Central memory CD8-positive, alpha-beta T cell (primary cell): ENCODE results near the gene GALNT11.
A peak's percentile ranks its signal among the peaks of the same experiment; 100 is the strongest.

Experiments
- ATAC-seq: fragments of 150-1000 bp; cut with Tn5 transposase; replicated peaks from 2 replicates; pipeline ENCODE4 v1.10.0; 2022; ENCODE audit warnings: mild to moderate bottlenecking, moderate FRiP score, moderate number of reproducible peaks; ENCODE audit not compliant: poor library complexity, severe bottlenecking; ENCODE audit errors: extremely low read depth
- DNase-seq, 2 donors: peaks; one replicate each; pipeline ENCODE4 v3.0.0; 2021; ENCODE audit warnings: low spot score in 2 of 2
- H3K27ac Mint-ChIP-seq: one replicate; pipeline ENCODE4 v1.8.0; 2022; ENCODE audit warnings: low read depth, mild to moderate bottlenecking, moderate library complexity, mixed read lengths
- H3K27me3 Mint-ChIP-seq: one replicate; pipeline ENCODE4 v1.8.0; 2022; ENCODE audit warnings: mixed read lengths
- H3K36me3 Mint-ChIP-seq: one replicate; pipeline ENCODE4 v1.8.0; 2022; ENCODE audit warnings: mild to moderate bottlenecking, moderate library complexity, mixed read lengths; ENCODE audit not compliant: insufficient read depth
- H3K4me1 Mint-ChIP-seq: one replicate; pipeline ENCODE4 v1.8.0; 2022; ENCODE audit warnings: mixed read lengths
- H3K4me3 Mint-ChIP-seq: one replicate; pipeline ENCODE4 v1.8.0; 2022; ENCODE audit warnings: mild to moderate bottlenecking, moderate library complexity, mixed read lengths
- H3K9me3 Mint-ChIP-seq: one replicate; pipeline ENCODE4 v1.8.0; 2022; ENCODE audit warnings: mixed read lengths

Gene GALNT11

DNA sequence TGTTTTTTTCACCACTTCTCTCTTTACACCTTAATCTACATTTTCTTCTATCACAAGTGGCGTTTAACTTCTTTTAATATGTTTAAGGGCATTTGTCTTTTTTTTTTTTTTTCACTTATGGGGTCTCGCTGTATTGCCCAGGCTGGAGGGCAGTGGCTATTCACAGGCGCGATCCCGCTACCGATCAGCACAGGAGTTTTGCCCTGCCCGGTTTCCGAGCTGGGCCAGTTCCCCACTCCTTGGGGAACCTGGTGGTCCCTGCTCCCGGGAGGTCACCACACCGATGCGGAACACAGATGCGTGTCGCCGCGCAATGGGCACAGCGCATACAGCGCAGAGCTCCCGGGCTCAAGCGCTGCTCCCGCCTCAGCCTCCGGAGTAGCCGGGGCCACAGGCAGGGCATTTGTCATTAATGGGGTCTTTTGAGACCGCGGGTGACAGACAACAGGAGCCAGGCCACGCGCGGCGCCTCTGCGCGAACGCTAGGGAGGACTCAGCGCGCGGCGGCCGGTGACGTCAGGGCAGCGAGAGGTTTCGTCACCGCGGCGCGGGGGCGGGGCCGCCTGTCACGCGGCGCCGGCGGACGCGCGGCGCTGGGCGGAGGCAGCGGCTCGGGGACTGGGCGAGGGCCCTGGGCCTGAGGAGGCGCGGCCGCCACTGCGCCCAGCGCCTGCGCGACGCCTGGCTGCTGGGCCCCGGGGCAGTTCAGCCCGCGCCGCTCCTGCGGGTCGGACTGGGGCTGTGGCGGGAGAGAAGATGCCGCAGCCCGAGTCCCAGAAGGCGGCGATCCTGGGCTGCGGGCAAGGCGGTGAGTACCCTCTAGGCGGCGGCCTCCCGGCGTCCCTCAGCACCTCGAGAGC, at the start of gene GALNT11:
GALNT11 (plus strand) TSS at position 598 of the 860 bp plus-strand sequence. CDS start 68,554 bp downstream, outside the sequence.
- Mint-ChIP-seq H3K27ac (peak within 1 kb of the TSS; percentile 92), H3K9me3 (no peaks in the 10 kb centered on the region), H3K4me3 (peak within 1 kb of the TSS; percentile 84), H3K36me3 (peaks cover 12% of the 10 kb centered on the region), H3K27me3 (no peaks in the 10 kb centered on the region), H3K4me1 (peaks cover 32% of the 10 kb centered on the region)
- ATAC-seq (peak; percentile 86), DNase-seq (peak; percentile 85 to 86)

DNA sequence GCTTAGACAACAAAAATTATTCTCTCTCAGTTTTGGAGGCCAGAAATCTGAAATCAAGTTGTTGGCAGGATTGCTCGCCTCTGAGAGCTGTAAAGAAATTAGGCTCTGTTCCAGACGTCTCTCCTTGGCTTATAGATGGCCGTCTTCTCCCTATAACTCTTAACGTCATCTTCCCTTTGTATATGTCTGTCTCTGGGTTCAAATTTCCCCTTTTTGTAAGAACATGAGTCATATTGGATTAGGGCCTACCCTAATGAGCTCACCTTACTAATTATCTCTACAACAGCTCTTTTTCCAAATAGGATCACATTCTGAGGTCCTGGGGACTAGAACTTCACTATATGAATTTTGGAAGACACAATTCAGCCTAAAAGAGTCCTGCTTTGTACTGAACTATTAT, 46.9 kb upstream of the GALNT11 start:
- Mint-ChIP-seq H3K4me3 (no peak overlapping the region), H3K4me1 (no peaks in the 10 kb centered on the region), H3K27ac (no peak overlapping the region), H3K9me3 (no peaks in the 10 kb centered on the region), H3K27me3 (peaks cover 17% of the 10 kb centered on the region), H3K36me3 (no peaks in the 10 kb centered on the region)
- DNase-seq (no peak), ATAC-seq (no peak)

DNA sequence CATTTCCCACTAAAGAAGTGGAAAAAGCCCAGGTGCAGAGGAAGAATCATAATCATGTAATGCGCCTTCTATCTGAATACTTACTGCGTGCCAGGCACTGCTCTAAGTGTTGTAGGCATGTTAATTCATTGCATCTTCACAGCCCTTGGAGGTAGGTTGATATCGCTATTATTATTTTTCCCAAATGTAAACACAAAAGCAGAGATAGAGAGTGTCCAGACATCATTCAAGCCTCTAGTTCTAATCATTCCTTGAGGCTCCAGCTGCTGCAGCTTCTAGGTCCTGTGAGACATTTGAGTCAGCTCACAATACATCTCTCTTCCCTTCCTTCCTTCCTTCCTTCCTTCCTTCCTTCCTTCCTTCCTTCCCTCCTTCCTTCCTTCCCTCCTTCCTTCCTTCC, 44.3 kb upstream of the GALNT11 start:
- ATAC-seq (no peak), DNase-seq (no peak)
- Mint-ChIP-seq H3K4me3 (no peak overlapping the region), H3K9me3 (no peaks in the 10 kb centered on the region), H3K27ac (no peak overlapping the region), H3K36me3 (no peaks in the 10 kb centered on the region), H3K4me1 (no peaks in the 10 kb centered on the region), H3K27me3 (peaks cover 35% of the 10 kb centered on the region)

DNA sequence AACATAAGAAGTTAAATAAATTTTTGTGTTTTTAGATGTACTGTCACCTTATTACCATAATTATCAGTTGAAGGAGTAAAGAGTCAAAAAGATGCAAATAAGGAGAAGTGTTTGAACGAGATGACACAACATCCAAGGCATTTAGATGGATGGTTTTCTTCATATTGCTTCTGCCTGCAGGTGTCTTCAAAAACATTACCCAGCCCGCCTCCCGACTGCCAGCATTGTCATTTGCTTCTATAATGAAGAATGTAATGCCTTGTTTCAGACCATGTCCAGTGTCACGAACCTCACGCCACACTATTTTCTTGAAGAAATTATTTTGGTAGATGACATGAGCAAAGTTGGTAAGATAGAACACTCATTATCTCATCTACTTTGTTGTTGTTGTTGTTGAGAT, 42.7 kb upstream of the GALNT11 start:
- ATAC-seq: no peak
- H3K27ac Mint-ChIP-seq: no peak overlapping the region
- H3K27me3 Mint-ChIP-seq: peaks cover 35% of the 10 kb centered on the region
- no peak for DNase-seq
- H3K4me3 Mint-ChIP-seq: no peak overlapping the region
- no peaks in the 10 kb centered on the region for H3K36me3 Mint-ChIP-seq
- no peaks in the 10 kb centered on the region for H3K9me3 Mint-ChIP-seq
- no peaks in the 10 kb centered on the region for H3K4me1 Mint-ChIP-seq

DNA sequence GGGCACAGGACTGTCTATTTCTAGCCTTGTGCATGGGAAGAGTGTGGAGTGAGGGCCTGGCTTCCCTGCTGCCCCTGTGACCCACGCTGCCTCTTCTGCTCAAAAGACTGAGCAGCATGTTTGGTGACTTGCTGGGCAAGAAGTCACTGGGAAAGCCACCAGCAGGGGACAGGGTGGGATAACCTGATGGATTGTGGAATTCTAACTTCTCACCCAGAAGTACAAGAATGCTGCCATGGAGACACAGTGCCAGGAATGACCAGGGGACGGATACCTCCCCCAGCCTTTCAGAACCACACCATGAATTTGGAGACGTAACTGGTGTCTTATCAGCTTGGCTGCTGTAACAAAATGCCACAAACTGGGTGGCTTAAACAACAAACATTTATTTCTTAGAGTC, 40.9 kb upstream of the GALNT11 start:
- H3K27ac Mint-ChIP-seq: no peak overlapping the region
- H3K4me1 Mint-ChIP-seq: no peaks in the 10 kb centered on the region
- no peaks in the 10 kb centered on the region for H3K36me3 Mint-ChIP-seq
- no peak overlapping the region for H3K4me3 Mint-ChIP-seq
- ATAC-seq: no peak
- peaks cover 35% of the 10 kb centered on the region for H3K27me3 Mint-ChIP-seq
- H3K9me3 Mint-ChIP-seq: no peaks in the 10 kb centered on the region
- DNase-seq: no peak

DNA sequence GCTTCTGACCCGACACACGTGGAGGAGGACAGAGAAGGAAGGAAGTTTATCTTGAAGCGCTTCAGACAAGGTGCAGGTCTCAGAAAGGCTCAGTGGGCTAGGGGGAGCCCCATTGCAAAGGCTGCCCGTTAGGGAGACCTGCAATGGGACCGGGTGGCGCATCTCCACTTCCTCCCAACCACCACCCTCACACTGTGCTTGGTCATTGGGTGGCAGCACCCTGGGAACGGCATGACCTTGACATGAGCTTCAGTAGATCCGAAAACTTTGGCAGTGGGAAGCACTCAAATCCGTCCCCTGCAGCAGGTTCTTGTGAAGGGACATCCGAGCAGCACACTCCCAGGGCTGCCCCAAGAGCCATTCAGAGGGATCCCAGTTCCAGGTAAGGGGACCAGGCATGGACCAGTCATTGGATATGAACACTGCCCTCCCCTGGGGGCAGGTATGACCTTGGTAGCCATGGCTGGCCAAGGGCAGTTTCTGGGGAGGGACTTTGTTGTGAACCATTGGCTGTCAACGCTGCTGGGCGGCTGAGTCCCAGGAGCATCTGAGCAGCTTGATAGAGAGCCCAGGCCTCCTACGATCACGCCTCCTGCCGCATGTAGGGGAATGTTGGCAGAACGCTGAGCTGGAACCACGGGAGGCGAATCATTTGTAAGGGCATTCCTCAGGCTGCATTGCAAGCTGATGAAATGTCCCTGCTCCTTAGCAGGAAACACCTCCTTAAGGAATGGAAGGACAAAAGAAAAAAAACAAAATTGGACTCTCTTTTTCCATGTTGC, 37.5 kb upstream of the GALNT11 start:
- H3K4me3 Mint-ChIP-seq: no peak overlapping the region
- H3K4me1 Mint-ChIP-seq: no peaks in the 10 kb centered on the region
- H3K27me3 Mint-ChIP-seq: peaks cover 50% of the 10 kb centered on the region
- no peaks in the 10 kb centered on the region for H3K36me3 Mint-ChIP-seq
- H3K9me3 Mint-ChIP-seq: no peaks in the 10 kb centered on the region
- no peak overlapping the region for H3K27ac Mint-ChIP-seq
- no peak for ATAC-seq
- DNase-seq: no peak

DNA sequence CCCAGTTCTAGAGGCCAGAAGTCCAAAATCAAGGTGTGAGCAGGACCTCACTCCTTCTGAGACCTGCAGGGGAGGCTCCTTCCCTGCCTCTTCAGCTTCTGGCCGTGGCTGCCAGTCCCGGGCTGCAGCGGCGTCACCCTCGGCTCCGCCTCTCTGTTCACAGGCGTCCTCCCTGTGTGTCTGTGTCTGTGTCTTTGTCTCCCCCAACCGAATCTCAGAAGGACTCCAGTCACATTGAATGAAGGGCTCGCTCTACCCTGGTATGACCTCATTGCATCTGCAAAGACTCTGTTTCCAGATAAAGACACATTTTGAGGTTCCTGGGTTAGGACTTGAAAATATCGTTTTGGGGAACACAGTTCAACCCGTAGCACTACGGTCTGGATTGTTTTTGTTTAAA, 33.1 kb upstream of the GALNT11 start:
- H3K9me3 Mint-ChIP-seq: no peaks in the 10 kb centered on the region
- peaks cover 4% of the 10 kb centered on the region for H3K36me3 Mint-ChIP-seq
- peaks cover 57% of the 10 kb centered on the region for H3K27me3 Mint-ChIP-seq
- H3K27ac Mint-ChIP-seq: no peak overlapping the region
- ATAC-seq (peak; percentile 86), DNase-seq (peak; percentile 15 to 18)
- no peak overlapping the region for H3K4me3 Mint-ChIP-seq
- H3K4me1 Mint-ChIP-seq: no peaks in the 10 kb centered on the region

DNA sequence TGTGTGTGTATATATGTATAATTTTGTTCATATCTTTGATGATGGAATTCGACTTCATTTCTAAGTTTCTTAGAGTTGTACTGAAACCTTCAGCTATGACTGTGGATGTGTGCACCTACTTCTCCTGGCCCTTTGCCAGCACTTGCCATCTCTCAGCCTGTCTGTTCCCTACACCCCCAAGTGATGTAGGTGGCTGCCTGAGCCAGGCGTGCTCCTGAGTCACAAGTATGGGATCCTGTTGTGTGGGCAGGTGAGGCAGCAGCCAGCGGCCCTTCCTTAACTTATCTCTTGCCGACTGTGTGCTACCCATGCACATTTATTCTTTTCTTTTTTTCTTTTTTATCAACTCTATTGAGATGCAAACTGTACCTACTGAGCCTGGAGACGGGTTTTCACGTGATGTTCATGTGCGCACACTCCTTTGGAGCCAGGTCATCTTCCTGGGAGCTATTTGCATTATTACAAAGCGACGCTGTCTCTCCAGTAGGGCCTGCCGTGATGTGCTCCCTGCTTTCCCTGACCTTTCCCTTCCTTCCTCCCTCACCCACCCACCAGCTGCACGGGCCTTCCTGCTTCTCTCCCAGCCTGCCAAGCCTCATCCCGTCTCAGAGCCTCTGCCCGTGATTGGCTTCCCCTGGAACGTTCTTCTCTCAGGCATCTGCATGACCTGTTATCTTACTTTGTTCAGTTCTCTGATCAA, 31.3 kb upstream of the GALNT11 start:
- peaks cover 64% of the 10 kb centered on the region for H3K27me3 Mint-ChIP-seq
- no peaks in the 10 kb centered on the region for H3K9me3 Mint-ChIP-seq
- H3K36me3 Mint-ChIP-seq: peaks cover 4% of the 10 kb centered on the region
- no peaks in the 10 kb centered on the region for H3K4me1 Mint-ChIP-seq
- DNase-seq: no peak
- H3K4me3 Mint-ChIP-seq: no peak overlapping the region
- no peak for ATAC-seq
- H3K27ac Mint-ChIP-seq: no peak overlapping the region

DNA sequence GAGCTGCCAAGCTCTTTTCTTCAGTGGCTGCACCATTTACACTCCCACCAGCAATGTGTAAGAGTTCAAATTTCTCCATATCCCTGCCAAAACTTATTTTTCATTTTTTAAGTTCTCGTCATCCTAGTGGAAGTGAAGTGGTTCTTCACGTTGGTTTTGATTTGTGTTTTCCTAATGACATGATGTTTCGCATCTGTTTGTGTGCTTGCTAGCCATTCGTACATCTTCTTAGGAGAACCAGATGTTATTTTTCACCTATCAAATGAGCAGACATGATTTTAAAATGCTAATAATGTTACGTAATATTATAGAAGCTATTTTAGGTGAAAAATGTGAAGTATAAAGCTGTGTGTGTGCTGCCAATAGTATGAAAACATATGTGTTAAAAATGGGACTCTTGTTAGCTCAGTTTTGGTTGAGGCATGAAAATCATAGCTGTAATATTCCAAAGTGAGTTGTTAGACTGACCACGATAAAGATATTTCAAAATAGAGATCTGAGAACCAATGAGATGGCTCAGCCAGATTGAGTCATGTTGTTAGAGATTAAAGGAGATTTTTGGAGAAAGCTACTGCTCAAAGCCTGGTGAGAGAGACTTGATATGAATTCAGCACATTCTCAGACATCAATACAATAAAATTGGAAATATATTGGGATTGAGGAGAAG, 25.9 kb upstream of the GALNT11 start:
- H3K4me3 Mint-ChIP-seq: no peak overlapping the region
- ATAC-seq: no peak
- H3K27ac Mint-ChIP-seq: no peak overlapping the region
- no peaks in the 10 kb centered on the region for H3K9me3 Mint-ChIP-seq
- H3K36me3 Mint-ChIP-seq: peaks cover 2% of the 10 kb centered on the region
- H3K4me1 Mint-ChIP-seq: no peaks in the 10 kb centered on the region
- no peak for DNase-seq
- peaks cover 52% of the 10 kb centered on the region for H3K27me3 Mint-ChIP-seq

DNA sequence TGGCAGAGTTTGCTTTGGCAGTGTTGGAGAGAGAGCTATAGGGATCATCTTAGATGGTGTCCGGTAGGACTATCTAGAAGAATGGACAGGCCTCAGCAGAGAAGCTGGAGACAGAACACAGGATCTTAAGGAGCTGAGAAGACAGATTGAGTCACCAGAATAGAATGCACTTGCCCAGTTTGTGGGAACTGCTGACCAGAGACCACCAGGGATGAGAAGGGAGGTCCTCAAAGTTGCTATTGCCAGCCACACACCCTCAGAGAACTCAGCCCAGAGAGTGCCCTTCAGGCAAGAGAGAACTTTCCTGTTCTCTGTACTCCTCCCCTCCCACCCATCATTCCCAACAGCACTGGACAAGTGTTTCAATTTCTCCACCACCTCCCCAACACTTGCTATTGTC, 25.3 kb upstream of the GALNT11 start:
- Mint-ChIP-seq H3K27me3 (peaks cover 52% of the 10 kb centered on the region), H3K9me3 (no peaks in the 10 kb centered on the region), H3K4me1 (no peaks in the 10 kb centered on the region), H3K36me3 (peaks cover 2% of the 10 kb centered on the region), H3K4me3 (no peak overlapping the region), H3K27ac (no peak overlapping the region)
- ATAC-seq: no peak
- DNase-seq: no peak

DNA sequence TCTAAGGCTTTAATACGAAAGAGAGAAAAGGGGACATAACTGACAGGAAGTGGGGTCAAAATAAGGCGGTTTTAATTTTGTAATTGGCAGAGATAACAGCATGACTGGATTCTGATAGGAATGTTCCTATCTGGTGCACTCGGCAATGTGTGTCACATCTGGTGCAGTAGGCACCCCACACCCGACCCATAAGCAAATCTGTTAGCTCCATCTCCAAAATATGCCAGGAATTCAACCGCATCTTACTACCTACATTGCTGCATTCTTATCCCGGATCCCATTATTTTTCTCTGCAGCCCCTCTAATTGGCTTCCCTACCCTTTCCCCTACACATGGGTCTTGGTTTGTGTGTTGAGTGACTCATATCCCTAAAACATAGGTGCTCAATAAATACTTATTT, 19.1 kb upstream of the GALNT11 start:
- no peak for ATAC-seq
- Mint-ChIP-seq H3K4me1 (no peaks in the 10 kb centered on the region), H3K27ac (no peak overlapping the region), H3K4me3 (no peak overlapping the region), H3K9me3 (no peaks in the 10 kb centered on the region), H3K36me3 (no peaks in the 10 kb centered on the region), H3K27me3 (peaks cover 30% of the 10 kb centered on the region)
- no peak for DNase-seq

DNA sequence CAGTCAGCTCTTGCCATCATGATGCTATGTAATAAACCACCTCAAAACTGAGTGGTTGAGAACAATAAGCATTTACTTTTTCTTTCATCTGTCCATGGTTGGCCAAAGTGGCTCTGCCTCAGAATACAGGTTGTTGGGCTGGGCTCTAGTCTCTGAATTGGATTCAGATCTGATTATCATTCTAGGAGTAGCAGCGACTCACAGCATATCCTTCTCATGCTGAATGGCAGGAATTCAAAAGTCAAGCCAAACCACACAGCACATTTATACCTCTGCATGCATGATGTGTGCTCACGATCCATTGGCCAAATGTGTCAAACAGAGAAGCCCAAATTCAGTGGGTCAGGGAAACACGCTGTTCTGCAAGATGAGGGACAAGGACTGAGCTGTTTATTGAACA, 13.6 kb upstream of the GALNT11 start:
- no peaks in the 10 kb centered on the region for H3K4me1 Mint-ChIP-seq
- H3K27me3 Mint-ChIP-seq: peaks cover 29% of the 10 kb centered on the region
- DNase-seq: no peak
- no peak overlapping the region for H3K27ac Mint-ChIP-seq
- no peak for ATAC-seq
- no peaks in the 10 kb centered on the region for H3K36me3 Mint-ChIP-seq
- H3K4me3 Mint-ChIP-seq: no peak overlapping the region
- no peaks in the 10 kb centered on the region for H3K9me3 Mint-ChIP-seq
